NCI-H1105 (cell line): ENCODE data around the gene PSME3IP1.

ENCODE experiments used
- DNase-seq: peaks from one replicate; lab custom pipeline; 2025; lab: John Stamatoyannopoulos, UW

Gene PSME3IP1

DNA sequence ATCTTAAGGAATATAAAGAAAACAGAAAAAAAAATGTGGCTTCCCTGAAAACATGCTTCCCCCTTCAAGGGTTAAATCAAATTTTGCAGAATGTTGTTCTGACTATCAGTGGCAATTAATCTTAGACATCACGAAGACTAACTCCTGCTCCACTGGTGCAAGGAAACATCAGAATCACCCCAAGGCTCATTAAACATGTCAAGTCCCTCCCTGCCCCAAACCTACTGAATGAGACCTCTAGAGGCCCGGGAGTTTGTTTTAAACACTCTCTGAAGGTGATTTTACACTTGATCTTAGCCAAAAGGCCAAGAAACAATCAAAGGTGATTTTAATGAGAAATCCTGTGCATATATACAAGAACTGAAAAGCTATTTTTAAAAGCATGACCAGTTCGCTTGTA, 18.3 kb downstream of the PSME3IP1 start:
- DNase-seq: no peak

GRCh38 chr16:57166951-57167350, 18.9 kb downstream of the PSME3IP1 start:
- DNase-seq: no peak

DNA sequence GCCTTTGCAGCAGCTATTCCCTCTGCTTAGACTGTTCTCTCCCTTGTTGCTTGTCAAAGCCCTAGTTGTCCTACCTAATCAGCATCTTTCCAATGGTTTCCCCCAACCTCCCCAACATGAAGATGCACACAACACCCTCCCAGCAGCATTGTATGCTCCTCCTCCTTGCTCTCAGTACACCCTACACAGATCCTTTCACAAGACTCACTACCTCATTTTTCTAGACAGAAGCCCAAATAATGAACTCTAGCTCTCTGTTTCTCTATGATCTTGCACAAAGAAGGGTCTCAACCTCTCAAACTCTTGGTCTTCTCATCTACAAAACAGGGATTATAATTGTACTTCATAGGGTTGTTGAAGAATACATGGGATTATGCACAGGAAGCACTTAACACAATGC, 19.4 kb downstream of the PSME3IP1 start:
- no peak for DNase-seq

DNA sequence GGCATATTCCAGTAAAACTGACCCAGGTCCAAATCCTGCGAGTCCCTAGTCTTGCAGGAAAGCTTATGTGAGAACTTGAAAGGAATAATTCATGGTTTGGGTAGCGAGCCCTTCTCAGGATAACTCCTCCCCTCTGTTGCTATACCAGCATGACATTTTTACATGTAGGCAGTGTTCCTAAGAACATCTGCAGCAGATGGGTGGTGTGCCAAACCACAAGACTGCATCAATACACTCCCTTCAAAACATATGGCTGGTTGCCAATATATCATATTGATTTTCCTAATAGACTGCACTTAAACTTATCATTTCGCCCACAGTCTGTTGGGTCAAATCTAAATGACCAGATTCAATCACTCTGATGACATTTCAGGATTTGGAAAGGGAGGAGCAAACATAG, 19.9 kb downstream of the PSME3IP1 start:
- DNase-seq: peak; percentile 35

DNA sequence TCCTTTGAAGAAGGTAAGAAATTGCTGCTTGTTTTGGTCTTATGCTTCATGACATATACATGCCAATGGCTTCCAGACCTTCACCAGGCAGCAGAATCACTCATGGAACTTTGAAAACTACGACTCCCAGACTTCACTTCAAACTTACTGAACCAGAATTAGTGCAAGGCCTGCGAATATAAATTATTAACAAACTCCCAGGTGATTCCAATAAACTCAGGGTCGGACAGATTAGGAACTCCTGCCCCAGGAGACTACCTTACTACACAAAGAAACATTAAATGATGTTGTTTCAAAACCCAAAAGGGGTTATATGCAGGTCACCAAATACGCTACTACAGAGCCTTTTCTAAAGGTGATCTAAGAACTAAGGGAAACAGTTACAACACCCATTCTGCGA, 20.4 kb downstream of the PSME3IP1 start:
- no peak for DNase-seq

GRCh38 chr16:57163842-57164241, 22.0 kb downstream of the PSME3IP1 start:
- no peak for DNase-seq

DNA sequence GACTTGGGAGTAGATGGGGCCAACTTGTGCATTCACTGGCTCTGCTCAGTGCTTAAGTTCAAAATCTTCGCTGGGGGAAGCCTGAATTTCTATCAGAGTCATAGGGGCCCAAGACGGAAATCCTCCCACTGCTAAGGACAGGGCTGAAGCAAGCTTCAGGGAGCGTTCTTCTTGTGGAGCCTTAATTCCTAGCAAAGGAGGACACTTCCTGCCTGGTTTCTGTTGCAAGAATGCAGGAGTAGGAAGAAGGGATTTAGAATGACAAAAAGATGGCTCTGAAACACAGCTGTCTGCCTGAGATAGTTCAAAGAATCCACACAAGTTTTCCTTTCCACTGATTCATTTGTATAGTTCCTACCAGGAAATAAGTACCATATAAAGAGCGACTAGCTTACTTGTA, 26.4 kb downstream of the PSME3IP1 start:
- DNase-seq: no peak

GRCh38 chr16:57157533-57157932, 28.3 kb downstream of the PSME3IP1 start:
- no peak for DNase-seq

- no peak for DNase-seq
Observed at GRCh38 chr16:57156351-57156703, 29.5 kb downstream of the PSME3IP1 start.

DNA sequence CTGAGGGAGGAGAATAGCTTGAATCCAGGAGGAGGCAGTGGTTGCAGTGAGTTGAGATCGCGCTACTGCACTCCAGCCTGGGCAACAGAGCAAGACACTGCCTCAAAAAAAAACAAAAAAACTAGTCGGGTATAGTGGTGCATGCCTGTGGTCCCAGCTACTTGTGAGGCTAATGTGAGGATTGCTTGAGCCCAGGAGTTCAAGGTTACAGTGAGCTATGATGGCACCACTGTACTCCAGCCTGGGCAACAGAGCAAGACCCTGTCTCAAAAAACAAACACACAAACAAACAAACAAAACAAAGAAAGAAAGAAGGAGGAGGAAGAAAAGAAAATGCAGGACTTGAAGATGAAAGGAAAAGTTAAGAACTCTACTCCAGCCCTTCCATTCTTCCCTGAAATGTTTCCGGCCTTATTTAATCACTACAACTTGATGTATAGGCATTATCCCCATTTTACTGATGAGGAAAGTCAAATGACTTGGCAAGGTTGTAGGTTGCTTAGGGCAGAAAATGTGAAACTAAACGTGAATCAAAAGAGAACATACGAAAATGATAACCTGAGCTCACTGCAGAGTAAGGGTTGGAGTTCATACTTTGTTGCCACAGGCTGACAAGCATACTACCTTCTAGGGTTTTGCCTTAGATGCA, 30.0 kb downstream of the PSME3IP1 start:
- DNase-seq: no peak

GRCh38 chr16:57153841-57154240, 32.0 kb downstream of the PSME3IP1 start:
- no peak for DNase-seq

DNA sequence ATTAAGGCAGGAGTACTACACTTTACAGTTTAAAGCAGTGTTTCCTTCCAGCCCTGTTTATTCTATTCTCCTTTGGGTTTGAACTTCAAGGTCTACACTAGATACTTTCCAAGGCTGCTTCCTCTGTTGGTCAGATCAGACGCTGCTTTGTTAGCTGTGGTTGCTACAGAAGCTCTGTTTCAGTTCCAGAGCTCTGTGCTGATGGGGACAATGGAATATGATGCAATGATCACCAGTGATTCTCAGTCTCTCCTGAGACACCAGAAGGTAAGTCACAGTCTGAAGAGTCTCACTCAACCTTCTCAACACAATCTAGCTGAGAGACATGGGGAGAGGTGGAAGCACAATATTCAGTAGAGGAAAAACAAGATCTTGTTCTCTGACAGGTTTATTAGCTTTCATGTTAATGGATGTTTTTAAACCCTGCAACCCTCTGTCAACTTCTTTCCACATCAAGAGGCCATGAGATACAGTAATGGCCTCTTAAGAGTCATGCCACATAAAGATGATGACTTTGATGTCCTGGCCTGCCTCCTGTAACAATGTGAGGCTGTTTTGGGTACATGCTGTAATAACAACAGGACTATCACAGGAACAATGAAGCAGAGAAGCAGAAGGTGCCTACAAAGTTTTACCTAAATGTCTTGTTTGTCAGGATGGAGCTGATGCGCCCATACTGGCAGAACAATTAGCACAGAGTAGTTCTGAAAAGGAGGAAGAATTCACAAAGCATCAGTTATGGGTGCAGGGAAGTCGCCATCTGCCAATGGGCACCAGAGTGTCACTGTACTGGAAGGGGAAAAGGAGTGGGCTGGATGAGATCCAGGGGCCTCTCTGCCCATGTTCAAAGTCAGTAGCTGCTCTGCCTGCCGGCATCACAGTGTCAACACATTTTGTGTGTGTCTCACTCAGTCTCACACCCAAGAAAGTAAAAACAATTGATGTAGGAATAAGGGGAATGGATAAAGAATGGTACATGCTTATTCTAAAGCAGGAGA, 33.4 kb downstream of the PSME3IP1 start:
- DNase-seq: no peak

DNA sequence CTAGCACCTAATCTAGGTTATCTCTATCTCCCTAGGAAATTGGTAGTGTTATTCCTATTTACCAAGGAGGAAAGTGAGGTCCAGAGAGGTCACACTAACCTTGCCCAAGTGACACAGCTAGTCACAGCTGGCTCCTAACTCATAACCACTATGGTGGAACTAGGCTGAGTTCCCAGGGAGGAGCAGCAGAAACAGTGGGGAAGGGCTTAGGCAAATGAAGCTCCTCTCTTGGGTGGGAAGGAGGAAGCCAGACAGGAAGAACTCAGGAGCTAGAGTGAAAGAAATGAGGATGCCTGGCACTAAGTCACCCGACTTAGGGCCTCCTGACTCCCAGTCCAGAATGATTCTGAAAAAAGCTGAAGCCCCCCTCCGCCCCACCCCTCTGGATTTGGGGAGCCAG, 34.5 kb downstream of the PSME3IP1 start:
- DNase-seq: no peak

DNA sequence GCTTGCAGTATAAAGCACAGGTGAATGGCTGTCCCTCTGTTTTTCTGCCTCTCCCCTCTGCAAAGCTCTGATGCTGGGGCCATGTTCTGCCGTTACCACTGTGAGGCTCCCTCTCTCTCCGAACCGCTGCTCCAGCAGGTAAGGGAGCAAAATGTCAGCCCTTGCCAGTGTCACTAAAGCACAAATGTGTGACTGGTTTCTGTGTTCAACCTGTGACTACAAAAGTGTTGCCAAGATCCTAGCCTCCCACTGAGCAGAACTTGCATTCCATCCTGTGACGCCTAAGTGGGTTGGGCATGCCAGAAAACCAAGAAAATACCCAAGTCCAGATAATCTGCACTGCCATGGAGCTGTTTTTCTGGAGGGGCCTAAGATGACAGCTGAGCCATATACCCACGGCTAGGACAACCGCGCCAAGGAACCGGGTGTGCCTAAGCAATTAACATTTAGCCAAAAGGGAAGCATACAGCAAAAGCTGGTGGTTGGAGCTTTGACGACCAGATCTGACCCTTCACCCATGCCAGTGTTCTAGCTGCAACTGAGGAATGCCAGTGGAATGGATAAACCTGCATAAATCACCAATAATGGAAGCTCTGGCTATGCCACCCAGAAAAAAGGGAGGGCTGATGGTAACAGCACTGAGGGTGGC, 35.0 kb downstream of the PSME3IP1 start:
- DNase-seq: no peak

- no peak for DNase-seq
Observed at GRCh38 chr16:57149391-57149790, 36.4 kb downstream of the PSME3IP1 start.

DNA sequence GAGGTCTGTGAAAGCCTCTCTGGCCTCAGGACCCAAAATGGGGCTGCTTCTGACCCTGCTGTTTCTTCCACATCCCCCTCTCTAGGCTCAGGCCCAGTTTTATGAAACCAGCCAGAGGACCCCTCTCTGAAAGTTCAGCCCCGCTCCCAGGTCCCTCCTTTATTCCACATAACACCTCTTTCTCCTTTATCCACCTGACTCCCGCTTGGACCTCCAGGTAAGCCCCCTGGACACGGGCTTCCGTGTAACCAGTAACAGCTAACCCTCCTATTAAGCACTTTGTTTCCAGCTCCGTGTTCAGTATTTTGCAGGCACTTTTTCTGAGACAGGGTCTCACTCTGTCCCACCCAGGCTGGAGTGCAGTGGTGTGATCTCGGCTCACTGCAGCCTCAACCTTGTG, 37.4 kb downstream of the PSME3IP1 start:
- DNase-seq: no peak

DNA sequence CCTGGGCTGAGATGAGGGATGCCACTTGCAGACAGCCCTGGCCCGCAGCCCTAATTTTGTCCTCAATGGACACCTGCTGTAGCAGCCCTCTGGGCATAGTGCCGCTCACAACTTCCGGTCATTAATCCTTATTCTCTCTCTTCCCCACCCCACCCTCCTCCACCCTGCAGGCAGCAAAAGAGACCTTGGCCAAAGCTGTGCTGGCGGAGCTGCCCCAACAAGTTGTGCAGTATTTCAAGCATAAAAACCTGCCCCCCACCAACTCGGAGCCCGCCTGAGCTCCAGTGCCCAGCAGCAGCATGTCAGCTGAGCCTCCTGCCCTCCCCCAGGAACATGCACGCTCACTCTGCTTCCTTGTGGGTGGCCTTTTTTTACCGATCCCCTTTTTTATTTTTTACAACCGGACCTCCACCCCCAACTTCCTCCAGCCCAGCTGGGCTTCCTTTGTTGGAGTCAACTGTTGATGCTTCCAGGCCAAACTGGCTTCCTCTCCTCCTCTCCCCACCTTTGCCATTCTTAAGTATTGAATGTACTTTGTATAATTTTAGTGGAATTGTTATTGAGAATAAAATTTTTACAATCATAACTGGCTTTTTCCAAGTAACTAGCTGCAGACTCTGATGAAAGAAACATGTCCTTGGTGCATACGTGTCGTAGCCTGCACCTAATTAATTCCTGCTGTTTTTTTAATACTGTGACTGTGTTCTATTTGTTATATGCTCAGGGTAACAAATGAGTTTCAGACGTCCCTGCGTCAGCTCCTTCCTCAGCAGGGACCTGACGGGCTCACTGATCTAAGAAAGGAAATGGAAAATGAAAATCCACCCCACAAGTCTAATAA, 38.2 kb downstream of the PSME3IP1 start:
- DNase-seq: no peak

DNA sequence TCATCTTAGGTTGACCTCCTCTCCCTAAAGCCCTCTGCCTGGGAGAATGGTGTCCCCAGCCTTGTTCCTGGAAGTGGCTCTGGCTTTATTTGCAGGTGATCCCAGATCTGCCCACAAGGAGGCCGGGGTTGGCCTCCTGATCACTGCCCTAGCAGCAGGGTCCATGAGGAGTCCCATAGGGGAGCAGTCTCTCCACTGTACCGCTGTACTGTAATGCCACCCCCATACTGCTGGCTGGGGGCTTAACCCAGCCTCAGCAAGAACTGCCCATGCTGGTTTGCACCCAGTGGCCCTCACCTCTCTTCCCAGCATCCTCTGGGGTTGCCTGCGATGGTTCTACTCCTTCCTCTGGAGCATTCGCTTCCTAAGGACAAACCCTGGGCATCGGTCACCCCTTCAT, 39.1 kb downstream of the PSME3IP1 start:
- DNase-seq: no peak

DNA sequence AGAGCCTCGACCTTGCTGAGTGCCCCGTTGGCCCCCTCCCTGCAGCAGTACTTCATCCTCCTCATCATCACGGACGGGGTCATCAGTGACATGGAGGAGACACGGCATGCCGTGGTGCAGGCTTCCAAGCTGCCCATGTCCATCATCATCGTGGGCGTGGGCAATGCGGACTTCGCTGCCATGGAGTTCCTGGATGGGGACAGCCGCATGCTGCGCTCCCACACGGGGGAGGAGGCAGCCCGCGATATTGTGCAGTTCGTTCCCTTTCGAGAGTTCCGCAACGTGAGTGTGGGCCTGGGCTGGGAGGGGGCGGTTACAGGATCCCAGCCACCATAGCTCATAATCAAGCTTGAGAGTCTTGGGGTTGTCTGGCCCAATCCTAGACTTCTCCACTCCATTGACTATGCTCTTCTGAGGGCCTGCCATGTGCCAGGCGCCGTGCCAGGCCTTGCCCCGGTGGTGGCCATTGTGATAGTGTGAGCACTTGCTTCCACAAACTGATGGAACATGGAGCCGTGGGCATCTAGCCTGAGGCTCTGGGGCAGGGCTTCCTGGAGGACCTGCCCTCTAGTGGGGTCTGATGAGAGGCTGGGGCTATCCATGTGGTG, 39.7 kb downstream of the PSME3IP1 start:
- DNase-seq: no peak

GRCh38 chr16:57145046-57146021, 40.5 kb downstream of the PSME3IP1 start:
- DNase-seq: no peak
